HCT116 (cell line): ENCODE measurements around the gene TMEM132D.

Experiments
- CBX3 ChIP-seq: IDR thresholded peaks from 2 replicates; pipeline ENCODE4 v1.6.1; 2012; ENCODE audit warnings: low read depth
- EZH2phosphoT487 ChIP-seq: fragments of 200-600 bp; IDR thresholded peaks from 2 replicates; pipeline ENCODE4 v1.6.1; 2018; ENCODE audit warnings: antibody characterized with exemption, borderline replicate concordance
- JUND ChIP-seq: IDR thresholded peaks from 2 replicates; pipeline ENCODE4 v1.6.1; 2012
- POLR2A ChIP-seq: IDR thresholded peaks from 2 replicates; pipeline ENCODE4 v1.7.0; 2011; ENCODE audit warnings: borderline replicate concordance; ENCODE audit not compliant: insufficient read depth, insufficient read length; ENCODE audit errors: extremely low read depth
- POLR2AphosphoS5 ChIP-seq: IDR thresholded peaks from 2 replicates; pipeline ENCODE4 v1.6.1; 2011; ENCODE audit warnings: mild to moderate bottlenecking, low read depth, low read length, moderate library complexity
- SIN3A ChIP-seq: IDR thresholded peaks from 2 replicates; pipeline ENCODE4 v1.6.1; 2012; ENCODE audit warnings: low read depth
- TCF7L2 ChIP-seq: IDR thresholded peaks from 2 replicates; pipeline ENCODE4 v1.7.0; 2011; ENCODE audit warnings: borderline replicate concordance, inconsistent platforms; ENCODE audit not compliant: insufficient read depth, insufficient read length; ENCODE audit errors: extremely low read depth
- ZFX ChIP-seq: fragments of 450-650 bp; IDR thresholded peaks from 2 replicates; pipeline ENCODE4 v1.6.1; 2017
- TF ChIP-seq, protein P1 (sequence below), 3 experiments: fragments of 200-600 bp in 1 of 3; sonication (generic) in 1 of 3; IDR thresholded peaks in 2 of 3; conservative IDR thresholded peaks in 1 of 3; 2 replicates each; pipeline ENCODE4 v1.5.1; 2012 to 2017; ENCODE audit warnings: low read depth in 2 of 3, low read length in 2 of 3, antibody characterized with exemption in 1 of 3, borderline replicate concordance in 1 of 3, control low read depth in 1 of 3, mild to moderate bottlenecking in 1 of 3, mixed read lengths in 1 of 3, mixed run types in 1 of 3, moderate library complexity in 1 of 3; ENCODE audit not compliant: insufficient read depth in 1 of 3
- TF ChIP-seq, protein P2 (sequence below): IDR thresholded peaks from 2 replicates; pipeline ENCODE4 v1.6.1; 2012
- TF ChIP-seq, protein P3 (sequence below): IDR thresholded peaks from 2 replicates; pipeline ENCODE4 v1.6.1; 2012; ENCODE audit warnings: low read depth
- TF ChIP-seq, protein P4 (sequence below): IDR thresholded peaks from 2 replicates; pipeline ENCODE4 v1.6.1; 2012

DNA sequence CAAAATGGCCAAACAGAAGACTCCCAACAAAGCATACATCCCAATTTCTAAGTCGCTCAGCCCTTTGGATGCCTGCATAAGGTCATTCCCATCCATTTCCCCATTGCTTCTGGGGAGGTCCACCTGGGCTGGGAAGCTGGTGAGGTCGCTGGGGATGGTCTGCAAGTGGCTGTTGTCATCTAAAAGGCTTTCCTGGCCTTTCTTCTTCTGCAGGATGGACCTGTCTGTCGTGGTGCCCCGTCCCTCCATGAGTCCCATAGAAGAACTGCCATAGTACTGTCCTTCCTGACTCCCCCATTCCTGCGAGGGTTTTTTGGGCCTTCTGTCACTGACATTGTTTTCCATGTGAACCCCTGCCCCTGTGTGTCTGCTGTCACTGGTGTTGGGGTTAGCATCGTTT, 829.4 kb downstream of the TMEM132D start:
- TF ChIP-seq SIN3A (no peak), EZH2phosphoT487 (no peak), POLR2AphosphoS5 (no peak), TCF7L2 (no peak), POLR2A (no peak), JUND (no peak), ZFX (no peak), CBX3 (no peak)
- TF ChIP-seq, protein P1, sequence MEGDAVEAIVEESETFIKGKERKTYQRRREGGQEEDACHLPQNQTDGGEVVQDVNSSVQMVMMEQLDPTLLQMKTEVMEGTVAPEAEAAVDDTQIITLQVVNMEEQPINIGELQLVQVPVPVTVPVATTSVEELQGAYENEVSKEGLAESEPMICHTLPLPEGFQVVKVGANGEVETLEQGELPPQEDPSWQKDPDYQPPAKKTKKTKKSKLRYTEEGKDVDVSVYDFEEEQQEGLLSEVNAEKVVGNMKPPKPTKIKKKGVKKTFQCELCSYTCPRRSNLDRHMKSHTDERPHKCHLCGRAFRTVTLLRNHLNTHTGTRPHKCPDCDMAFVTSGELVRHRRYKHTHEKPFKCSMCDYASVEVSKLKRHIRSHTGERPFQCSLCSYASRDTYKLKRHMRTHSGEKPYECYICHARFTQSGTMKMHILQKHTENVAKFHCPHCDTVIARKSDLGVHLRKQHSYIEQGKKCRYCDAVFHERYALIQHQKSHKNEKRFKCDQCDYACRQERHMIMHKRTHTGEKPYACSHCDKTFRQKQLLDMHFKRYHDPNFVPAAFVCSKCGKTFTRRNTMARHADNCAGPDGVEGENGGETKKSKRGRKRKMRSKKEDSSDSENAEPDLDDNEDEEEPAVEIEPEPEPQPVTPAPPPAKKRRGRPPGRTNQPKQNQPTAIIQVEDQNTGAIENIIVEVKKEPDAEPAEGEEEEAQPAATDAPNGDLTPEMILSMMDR (IDR thresholded peaks at IDR 0.05 in 2 of 3, conservative IDR thresholded peaks at IDR 0.05 in 1 of 3; ENCODE audit: borderline replicate concordance in 1 of 3, insufficient read depth in 1 of 3, low read depth in 2 of 3, low read length in 2 of 3): no peak
- TF ChIP-seq, protein P2, sequence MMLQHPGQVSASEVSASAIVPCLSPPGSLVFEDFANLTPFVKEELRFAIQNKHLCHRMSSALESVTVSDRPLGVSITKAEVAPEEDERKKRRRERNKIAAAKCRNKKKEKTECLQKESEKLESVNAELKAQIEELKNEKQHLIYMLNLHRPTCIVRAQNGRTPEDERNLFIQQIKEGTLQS: no peak
- TF ChIP-seq, protein P3, sequence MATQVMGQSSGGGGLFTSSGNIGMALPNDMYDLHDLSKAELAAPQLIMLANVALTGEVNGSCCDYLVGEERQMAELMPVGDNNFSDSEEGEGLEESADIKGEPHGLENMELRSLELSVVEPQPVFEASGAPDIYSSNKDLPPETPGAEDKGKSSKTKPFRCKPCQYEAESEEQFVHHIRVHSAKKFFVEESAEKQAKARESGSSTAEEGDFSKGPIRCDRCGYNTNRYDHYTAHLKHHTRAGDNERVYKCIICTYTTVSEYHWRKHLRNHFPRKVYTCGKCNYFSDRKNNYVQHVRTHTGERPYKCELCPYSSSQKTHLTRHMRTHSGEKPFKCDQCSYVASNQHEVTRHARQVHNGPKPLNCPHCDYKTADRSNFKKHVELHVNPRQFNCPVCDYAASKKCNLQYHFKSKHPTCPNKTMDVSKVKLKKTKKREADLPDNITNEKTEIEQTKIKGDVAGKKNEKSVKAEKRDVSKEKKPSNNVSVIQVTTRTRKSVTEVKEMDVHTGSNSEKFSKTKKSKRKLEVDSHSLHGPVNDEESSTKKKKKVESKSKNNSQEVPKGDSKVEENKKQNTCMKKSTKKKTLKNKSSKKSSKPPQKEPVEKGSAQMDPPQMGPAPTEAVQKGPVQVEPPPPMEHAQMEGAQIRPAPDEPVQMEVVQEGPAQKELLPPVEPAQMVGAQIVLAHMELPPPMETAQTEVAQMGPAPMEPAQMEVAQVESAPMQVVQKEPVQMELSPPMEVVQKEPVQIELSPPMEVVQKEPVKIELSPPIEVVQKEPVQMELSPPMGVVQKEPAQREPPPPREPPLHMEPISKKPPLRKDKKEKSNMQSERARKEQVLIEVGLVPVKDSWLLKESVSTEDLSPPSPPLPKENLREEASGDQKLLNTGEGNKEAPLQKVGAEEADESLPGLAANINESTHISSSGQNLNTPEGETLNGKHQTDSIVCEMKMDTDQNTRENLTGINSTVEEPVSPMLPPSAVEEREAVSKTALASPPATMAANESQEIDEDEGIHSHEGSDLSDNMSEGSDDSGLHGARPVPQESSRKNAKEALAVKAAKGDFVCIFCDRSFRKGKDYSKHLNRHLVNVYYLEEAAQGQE: no peak
- TF ChIP-seq, protein P4, sequence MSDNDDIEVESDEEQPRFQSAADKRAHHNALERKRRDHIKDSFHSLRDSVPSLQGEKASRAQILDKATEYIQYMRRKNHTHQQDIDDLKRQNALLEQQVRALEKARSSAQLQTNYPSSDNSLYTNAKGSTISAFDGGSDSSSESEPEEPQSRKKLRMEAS: no peak
